Islet precursor cell (in vitro differentiated cells): ENCODE results near the gene SIDT2.
A peak's percentile ranks its signal among the peaks of the same experiment; 100 is the strongest.
"Not testable (repeated sequence)": the region's sequence is repeated elsewhere in the genome, so short reads cannot be mapped to it uniquely, and the experiment has no call there.

Experiments
- DNase-seq: peaks from one replicate; pipeline ENCODE4 v3.0.0-alpha.2; 2018

Gene SIDT2

DNA sequence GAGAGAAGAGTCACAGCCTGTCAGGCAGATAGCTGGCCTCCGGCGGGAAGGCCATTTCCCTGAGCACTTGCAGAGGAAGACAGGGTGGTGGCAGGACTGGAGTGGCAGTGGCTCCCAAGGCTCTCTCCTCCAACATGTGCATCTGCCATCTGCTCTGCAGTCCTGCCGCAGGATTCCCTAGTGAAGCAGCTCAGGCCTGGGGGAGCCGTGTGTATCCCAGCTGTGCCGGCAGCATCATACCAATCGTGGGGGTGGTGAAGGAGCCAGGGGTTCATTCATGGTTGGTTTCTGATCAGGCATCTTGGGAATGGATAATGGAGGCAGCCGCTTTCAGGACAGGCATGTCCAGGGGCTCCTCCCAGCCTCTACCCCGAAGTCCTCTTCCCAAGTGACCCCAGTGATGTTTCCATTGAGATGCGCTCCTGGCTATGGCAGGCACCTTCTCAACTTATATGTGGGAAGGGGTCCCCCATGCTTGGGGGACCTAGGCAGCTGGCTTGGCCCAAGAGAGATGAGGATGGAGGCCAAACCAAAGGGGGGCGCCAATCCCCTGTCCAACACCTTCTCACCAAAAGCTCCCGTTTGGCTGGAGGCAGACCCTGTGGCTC, 26.8 kb downstream of the SIDT2 start:
- no peak for DNase-seq

DNA sequence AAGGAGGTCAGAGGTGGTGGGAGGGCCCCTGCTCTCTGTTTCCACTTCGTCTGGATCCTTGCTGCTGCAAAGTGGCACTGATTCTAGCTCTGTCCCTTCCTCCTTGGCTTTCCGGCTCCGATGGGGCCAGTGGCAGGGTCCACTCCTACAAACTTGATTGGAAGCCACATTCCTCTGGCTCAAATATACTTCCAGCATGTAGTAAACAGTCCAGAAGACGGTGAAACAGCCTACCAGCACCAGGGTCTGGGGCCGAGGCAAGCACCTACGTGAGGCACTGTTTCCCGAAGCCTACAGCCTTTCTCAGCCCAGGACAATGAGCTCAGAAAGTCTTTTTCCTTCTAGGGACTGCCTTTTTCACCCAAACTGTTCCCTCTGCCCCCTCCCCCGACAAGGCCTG, 27.6 kb downstream of the SIDT2 start:
- not testable (repeated sequence) for DNase-seq

DNA sequence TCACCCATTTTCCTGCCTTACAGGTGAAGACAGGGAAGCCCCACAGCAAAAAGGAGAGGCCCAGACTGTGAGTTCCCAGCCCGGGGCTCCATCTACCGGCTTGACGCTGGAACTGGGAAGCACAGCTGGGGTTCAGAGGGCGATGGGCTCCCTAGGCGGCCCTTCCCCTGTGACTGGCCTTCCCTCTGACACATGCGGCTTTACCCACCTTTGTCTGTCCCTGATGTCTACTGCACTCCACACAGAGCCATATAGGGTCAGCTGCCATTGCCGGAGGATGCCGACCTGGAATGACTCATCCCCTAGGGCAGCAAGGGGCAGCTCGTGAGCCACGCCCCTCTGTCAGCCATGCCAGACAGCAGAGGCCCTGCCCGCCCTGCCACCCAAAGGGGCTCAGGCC, 28.3 kb downstream of the SIDT2 start:
- not testable (repeated sequence) for DNase-seq

DNA sequence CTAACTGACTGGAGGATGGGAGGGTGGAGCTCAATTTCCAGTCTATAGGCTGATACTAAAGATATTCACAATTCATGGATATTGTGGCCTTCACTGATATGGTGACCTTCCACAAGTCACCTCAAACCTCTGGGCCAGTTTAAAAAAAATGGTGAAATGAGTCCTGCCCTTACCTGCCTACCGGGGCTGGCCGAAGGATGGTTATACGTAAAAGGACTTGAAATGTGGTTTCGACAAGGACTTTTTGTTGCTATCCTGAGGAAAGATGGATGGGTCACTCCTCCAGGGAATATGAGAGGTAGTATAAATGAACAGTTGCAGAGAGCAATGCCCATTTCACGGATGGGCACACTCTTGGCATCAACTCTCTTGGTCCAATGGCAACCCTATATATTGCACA, 28.9 kb downstream of the SIDT2 start:
- DNase-seq: not testable (repeated sequence)

DNA sequence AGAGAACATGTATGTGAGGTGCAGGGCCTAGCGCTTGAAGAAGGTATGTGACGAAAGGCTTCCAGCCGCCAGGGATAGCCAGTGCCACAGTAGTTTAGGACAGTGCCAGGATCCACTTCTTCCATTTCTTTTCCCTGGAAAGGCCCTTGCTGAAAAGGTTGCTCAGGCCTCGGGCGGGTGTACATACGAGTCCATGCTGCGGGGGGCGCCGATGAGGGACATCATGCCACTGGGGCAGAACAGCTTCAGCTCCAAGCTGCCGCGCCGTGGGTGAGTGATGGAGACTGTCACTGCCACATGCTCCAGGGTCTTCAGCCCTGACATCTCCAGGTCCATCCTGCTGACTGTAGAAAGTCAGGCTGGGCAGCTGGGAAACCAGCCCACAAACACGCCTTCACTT, 30.2 kb downstream of the SIDT2 start:
- DNase-seq: not testable (repeated sequence)

DNA sequence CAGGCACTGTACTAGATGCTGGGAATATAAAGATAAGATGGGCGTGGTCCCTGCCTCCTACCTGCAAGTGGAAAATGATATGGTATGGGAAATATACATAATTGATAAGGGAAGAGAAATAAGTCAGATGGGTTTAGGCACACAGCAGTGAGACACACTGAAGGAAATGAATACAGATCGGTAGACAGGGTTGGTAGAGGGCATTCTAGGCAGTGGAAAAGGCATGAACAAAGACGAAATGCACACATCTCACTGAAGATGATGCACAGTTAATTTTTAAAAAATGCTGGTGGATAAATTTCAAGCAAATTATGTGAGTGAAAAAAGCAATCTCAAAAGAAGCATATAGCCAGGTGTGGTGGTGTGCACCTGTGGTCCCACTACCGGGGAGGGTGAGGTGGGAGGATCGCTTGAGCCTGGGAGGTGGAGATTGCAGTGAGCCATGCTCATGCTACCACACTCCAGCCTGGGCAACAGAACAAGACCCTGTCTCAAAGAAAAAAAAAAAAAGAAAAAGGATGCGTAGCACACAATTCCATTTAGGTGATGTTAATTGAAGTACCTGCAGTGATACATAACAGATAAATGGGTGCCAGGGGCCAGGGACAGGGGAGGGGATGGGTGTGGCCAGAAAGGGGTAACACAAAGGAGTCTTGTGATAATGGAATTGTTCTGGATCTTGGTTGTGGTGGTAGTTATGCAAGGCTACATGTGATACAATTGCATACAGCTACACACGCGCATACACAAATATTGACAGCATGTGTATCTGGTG, 31.0 kb downstream of the SIDT2 start:
- peak; percentile 71 for DNase-seq

DNA sequence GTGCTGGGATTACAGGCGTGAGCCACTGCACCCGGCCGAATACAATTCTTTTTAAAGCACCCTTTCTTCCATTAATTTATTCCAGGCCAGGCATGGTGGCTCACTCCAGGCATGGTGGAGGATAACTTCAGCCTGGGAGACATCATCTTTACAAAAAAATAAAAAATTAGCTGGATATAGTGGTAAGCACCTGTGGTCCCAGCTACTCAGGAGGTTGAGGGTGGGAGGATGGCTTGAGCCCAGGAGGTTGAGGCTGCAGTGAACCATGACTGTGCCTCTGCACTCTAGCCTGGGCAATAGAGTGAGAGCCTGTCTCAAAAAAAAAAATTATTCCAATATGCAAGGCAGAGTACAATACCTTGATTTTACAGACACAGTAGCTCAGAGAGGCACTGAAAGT, 32.1 kb downstream of the SIDT2 start:
- no peak for DNase-seq

DNA sequence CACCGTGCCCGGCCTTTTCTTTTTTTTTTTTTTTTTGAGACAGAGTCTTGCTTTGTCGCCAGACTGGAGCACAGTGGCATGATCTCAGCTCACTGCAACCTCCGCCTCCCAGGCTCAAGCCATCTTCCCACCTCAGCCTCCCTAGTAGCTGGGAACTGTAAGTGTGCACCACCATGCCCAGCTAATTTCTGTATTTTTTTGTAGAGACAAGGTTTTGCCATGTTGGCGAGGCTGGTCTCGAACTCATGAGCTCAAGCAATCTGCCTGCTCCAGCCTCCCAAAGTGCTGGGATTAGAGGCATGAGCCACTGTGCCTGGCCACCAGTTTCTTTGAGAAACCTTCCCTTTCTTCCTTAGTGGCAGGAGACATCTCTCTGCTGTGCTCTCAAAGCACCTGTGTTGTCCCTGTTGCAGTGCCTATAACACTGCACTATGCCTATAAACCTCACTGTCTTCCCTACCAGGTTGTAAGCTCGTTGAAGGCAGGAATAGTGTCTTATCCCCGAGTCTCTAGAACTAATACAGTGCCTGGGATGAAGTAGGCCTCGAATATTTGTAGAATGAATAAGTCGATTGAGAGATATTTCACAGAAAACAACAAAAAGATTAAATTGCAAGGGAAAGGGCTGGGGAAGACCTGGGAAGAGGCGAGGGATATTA, 34.3 kb downstream of the SIDT2 start:
- DNase-seq: no peak

DNA sequence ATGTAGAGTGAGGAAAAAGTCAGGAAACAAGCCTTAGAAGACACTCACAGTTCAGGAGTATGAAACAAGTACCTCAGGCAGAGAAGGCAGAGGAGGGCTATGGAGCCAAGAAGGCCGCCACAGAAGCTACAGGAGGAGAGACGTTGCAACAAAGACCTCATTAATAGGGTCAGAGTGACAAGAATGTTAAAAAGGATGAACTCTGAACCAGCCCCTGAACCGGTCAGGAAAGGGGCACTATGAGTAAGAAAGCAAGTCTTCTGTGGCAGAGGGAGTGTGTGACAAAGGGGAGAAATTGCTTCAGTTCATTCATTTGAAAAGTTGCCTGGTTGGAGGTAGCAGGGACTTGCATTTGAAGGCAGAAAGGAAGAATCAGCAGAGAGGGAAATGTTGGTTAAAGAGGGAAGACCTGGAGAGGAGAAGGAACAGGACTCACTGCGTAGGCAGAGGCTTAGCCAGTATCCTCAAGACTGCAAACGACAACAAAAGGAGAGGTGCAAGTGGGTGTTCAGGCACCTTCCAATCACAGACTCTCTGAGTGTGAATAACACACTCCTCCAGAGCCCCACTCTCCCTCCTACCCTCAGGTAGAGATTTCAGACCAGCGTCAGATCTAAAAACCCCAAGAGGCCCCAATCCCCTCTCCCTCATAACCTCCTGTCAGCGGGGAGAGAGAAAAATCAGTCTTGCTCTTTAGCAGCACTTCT, 36.0 kb downstream of the SIDT2 start:
- DNase-seq: no peak

DNA sequence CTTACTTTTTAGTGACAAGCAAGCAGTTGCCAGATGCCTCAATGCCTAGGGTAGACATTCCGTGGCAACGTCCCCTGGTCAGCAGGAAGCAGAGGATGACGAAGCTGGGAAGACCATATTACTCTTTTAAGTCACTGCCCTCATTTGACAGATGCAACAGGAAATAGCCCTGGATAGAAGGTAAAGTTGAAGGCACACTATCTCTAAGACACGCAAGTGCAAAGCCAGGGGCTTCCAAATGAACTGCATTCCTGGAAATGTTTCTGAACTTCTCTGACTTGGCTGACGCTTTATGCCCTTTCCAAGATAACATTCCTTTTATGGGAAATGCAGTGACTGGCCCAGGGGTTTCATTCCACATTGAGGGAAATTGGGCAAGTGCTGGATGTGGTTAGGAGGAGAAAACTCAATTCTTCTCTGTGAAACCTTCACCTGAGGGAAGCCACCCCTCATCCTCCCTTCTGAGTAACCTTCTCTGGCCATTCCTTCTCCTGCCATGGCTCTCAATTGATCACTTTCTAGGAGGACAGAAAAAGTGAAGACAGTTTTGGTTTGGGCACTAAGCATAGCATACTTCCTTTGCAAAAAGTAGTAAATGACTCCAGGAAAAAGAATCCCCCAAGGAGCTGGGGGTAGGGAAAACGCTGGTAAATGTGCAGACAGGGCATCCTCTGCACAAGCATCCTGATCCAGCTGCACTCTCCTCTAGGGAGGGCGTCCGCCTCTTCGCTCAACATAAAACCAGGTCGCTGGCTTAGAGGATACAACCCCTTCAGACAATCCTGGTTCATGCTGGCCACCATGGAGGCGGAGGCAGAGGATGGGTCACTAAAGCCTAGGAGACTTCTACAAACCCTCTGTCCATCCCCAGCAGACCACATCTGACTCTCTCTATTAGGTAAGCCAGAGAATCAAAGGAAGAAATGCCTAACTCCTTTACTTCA, 38.9 kb downstream of the SIDT2 start:
- DNase-seq: no peak

DNA sequence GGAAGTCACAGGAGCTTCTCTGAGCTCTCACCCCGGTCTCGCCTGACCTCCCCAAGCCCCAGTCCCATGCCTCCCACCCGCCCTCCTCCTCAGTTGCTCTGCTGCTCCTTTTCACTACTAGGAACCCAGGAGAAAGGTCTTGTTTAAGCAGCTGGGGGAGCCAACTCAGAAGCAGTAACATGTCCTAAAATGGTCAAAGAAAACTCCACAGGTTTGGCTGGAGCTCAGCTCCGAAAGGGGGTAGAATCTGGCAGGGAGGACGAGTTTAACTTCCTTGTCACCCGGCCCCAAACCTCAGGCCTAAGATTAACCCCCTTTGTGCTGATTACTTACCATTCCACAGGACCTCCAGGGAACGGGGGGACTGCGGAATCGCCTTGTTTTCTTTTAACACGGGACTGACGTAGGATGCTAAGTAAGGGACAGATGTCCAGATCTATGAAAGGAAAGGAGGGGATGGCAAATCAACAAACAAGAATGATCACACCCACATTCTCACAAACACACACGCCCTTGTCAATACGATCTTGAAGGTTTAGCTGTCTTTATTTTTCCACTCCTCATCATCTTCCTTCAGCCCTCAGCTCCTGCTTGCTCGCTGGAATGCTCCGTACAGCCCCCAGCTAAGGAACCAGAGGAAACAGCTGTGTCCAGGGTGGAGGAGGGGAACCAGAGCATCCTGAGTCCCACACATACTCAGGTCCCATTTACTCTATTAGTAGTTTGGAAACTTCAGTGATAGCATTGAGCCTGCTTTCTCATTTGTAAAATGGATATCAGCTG, 39.8 kb downstream of the SIDT2 start:
- DNase-seq: no peak

DNA sequence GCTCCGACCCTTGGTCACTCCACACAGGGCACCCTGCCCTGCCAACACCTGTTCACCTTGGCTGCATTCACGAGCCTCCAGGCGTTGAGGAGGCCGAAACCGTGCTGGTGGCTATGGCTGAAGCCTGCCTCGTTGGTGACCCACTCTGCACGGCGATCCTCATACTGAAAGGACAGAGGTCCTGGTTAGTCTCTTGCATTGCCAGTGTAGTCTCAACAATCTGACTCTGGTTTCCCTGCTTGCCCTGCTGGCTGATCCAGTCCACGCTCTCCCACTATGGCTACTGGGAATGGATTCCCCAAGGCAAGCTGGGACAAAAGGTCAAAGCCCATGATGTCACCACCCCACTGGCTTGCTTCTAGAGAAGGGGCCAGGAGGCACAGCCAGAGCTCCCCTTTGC, 40.5 kb downstream of the SIDT2 start:
- no peak for DNase-seq

DNA sequence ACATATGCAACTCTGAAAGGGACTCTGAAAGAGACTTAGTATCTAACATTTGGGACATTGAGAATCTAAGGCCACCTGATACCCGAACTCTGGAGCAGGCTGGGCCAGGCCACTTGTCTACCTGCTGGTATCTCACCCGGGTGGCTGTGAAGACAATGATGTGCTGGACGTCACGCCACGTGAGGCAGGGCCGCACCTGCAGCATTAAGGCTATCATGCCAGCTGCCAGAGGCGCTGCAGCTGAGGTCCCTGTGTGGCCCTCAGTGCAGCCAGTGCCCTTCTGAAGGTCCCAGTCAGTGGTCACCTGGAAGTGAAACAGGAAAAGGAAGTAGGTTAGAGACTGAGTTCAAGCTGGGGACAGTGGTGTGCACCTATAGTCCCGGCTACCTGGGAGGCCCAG, 40.9 kb downstream of the SIDT2 start:
- DNase-seq: no peak

DNA sequence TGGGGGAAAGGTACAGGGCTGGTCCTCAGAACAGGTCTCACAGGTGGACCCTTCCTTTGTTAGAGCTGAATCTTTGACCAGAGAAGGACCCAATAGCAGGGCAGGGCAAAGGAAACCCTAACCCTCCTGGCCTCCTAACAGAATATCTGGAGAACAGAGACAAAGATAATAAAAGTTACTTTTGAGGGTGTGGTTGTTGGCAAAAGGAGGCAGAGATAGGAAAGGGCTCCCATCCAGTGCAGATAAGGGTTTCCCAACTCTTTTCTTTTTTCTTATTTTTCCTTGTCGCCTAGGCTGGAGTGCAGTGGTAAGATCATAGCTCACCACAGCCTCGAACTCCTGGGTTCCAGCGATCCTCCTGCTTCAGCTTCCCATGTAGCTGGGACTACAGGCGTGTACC, 41.5 kb downstream of the SIDT2 start:
- DNase-seq: no peak

DNA sequence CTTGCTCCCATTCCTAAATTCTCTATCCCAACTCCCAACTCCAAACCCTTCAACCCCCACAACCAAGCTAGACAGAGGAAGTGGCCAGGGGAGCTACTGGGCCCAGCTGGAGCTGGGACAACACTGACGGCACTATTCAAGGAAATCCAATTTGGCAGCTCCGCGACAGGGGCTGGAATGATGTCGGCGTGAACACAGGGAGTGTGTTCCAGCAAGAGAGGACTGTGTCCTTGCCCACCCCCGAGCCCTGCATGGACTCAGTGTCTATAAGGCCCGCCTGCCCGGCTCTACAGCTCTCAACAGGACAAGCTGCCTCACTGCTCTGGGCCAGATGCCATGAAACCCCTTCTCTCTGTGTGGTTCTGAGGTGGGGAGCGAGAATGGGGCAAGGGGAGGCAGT, 42.0 kb downstream of the SIDT2 start:
- no peak for DNase-seq

DNA sequence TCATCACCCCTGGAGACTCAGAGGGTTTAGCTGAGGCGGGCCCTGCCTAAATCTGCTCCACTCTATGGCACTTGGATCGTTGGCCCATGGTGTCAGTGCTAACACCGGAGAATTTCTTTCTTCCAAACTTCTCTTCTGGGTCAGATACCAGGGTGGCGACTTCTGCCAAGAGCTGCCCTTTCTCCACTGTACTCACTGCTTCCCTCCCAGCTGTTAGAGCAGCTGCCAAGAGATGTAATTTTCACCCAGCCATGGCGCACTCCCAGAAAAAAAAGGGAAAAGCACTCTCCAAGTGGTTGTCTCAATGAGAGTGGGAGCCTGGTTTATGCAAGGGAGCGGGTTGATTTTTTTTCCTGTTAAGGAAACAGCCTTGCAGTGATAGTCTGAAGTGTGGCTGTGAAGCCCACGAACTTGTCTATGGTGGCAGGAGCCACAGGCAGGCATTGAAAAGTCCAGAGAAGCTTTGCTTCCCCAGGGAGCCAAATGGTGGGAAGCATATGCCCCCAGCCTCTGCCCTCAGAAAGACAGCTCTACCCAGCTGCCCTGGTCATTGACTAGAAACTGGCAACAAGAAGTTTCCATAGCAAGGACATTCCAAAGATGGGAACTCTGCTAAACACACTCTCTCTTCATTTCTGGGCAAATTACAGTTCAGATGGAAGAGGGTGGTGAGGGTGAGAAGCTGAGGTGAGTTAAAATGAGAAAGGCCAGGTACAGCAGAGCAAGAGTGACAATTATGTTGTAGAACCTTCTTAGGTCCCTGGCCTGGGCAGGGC, 42.6 kb downstream of the SIDT2 start:
- DNase-seq: no peak

DNA sequence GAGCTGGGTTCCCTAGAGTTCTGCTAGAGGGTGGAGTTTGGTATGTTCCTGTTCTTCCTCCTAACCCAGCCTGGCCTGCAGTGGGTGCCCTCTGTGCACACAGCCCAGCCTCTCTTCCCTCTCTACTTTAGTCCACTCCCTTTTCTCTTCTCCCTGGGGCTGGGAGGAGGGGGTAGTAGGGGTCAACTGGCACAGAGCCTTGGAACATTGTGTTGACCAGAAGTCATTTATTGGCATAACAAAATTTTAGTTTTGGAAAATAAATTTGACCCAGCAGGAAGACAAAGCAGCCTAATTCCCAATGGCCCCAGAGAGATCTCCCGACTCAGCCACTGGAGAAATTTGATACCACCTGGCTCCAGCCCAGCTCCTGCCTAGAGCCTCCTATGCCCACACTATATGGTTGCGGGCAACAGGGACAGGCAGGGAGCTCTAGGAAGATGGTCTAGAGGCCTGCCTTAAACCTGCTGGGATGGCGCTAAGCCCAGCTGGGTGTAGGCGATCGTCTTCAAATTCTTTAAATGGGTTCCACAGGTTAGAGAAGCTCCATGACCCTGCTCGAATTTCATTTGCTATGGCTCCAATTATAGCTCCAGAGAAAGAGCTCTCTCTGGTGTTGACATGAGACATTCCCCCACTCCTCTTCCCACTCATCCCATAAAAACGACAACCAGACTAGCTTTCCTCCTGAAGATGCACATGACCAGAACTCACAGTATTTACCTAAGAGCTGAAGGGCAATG, 43.4 kb downstream of the SIDT2 start:
- peak; percentile 42 for DNase-seq

DNA sequence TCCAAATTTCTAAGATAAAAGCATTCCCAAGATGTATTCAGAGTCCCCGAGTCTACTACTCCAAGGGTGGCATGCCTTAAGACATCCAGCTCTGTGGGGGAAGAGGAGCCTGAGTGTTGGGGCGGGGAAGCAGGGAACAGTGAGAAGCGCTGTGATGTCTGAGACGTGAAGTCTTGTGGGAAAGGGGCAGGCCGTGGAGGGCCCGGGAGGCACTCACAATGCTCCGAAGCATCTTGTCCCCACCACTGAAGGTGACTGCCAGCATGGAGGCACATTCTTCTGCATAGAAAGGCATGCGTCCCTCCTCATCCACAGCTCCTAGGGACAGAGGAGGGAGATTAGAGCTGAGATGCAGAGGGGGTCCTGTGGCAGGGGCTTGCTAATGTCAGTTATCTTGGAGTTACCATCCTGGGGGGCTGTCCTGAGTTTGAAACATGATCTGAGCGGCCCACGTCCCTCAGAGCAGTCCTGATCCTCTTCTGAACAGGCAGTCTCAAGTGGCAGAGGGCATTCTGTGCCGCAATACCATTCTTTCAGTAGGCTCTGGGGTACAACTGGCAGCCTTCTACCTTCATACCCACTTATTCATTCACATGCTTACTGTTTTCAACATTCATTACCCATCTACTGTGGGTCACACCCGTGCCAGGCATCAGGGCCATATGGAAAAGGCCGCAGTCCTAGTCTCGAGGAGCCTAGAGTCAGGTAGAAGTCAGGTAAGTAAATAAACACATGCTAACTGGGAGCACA, 44.6 kb downstream of the SIDT2 start:
- DNase-seq: peak; percentile 37
